Left lung (tissue), 10 donors: ENCODE data around the gene SCYGR5. TPM values are rescaled to one million over a fixed set of nuclear protein-coding genes. Genes with fewer than 3 reads are reported as not detected.
"Not testable (repeated sequence)": the region's sequence is repeated elsewhere in the genome, so short reads cannot be mapped to it uniquely, and the experiment has no call there.

ENCODE experiments used
- ATAC-seq: fragments of 200-7000 bp; cut with Tn5 transposase; one replicate; pipeline ENCODE4 v1.9.1; 2020; ENCODE audit warnings: moderate library complexity
- DNase-seq, 4 donors: peaks; one replicate each; pipeline ENCODE4 v3.0.0-alpha.2; 2013 to 2020
- H3K27ac ChIP-seq, 2 donors: fragments of 200-600 bp; sonication (generic) in 1 of 2; one replicate each; pipeline versions ENCODE4 v1.5.0 to v1.8.0; 2020 to 2021
- H3K27me3 ChIP-seq, 2 donors: fragments of 200-600 bp; sonication (generic) in 1 of 2; one replicate each; pipeline versions ENCODE4 v1.5.0 to v1.8.0; 2020 to 2021
- H3K36me3 ChIP-seq, 2 donors: fragments of 200-600 bp; sonication (generic) in 1 of 2; one replicate each; pipeline versions ENCODE4 v1.5.0 to v1.8.0; 2020 to 2021
- H3K4me1 ChIP-seq, 2 donors: fragments of 200-600 bp; one replicate each; pipeline ENCODE4 v1.8.0; 2021
- H3K4me3 ChIP-seq, 2 donors: fragments of 200-600 bp; sonication (generic) in 1 of 2; one replicate each; pipeline versions ENCODE4 v1.5.0 to v1.8.0; 2020 to 2021; ENCODE audit warnings: mild to moderate bottlenecking in 1 of 2
- H3K9me3 ChIP-seq, 2 donors: fragments of 200-600 bp; sonication (generic) in 1 of 2; one replicate each; pipeline versions ENCODE4 v1.5.0 to v1.8.0; 2020 to 2021
- CTCF ChIP-seq, 2 donors: fragments of 200-600 bp; sonication (generic) in 1 of 2; IDR thresholded peaks; one replicate each; pipeline versions ENCODE4 v1.5.0 to v1.8.0; 2021; ENCODE audit warnings: antibody characterized with exemption in 2 of 2
- intact Hi-C, 2 donors: fragments of 100-400 bp; cut with DNase I; formaldehyde crosslinking; loops; one replicate each; pipeline versions ENCODE4 v1.11.2 to v1.14.2; 2022
- polyA plus RNA-seq, 6 donors: library from polyadenylated mRNA; unstranded; fragments of 120-200 nt; gene quantifications; one replicate each; pipeline ENCODE4 v1.2.1, GENCODE V29; 2013; ENCODE audit not compliant: insufficient read length in 6 of 6
- total RNA-seq, 2 donors: library from RNA; stranded (reverse); fragmentation: NEBNext Ultra II Directional; extraction: Animal tissue kit (Norgen Biotek cat#: 25700); gene quantifications; one replicate each; pipeline ENCODE4 v1.2.1, GENCODE V29; 2021
- donor health status: DM: no; HTN: yes; CAD: no.
- donor health status: DM: no; HTN: no; CAD: no.

The SCYGR5 gene
- total and polyA plus RNA-seq, 8 donors, result not detected

- ATAC-seq, result peak; percentile 64
- DNase-seq, result peak in 1 of 4 donors; percentile 10
- no peaks in the 10 kb centered on the region for H3K4me1 ChIP-seq
- no peaks in the 10 kb centered on the region for H3K9me3 ChIP-seq
- no peaks in the 10 kb centered on the region for H3K27me3 ChIP-seq
- H3K4me3 ChIP-seq, result no peak overlapping the region
- H3K27ac ChIP-seq, result no peak overlapping the region
- intact Hi-C loops, result no loop called here
- TF ChIP-seq CTCF (IDR thresholded peaks at IDR 0.05), result no peak
- H3K36me3 ChIP-seq, result no peaks in the 10 kb centered on the region
Measured at GRCh38 chr2:227671170-227671905, 4.7 kb downstream of the SCYGR5 start.

GRCh38 chr2:227673620-227674019 lies 7.0 kb downstream of the SCYGR5 start:
- intact Hi-C loops, H3K36me3 ChIP-seq, H3K9me3 ChIP-seq, H3K27ac ChIP-seq, H3K27me3 ChIP-seq, H3K4me3 ChIP-seq, DNase-seq, ATAC-seq, H3K4me1 ChIP-seq: not testable (repeated sequence)

- no peaks in the 10 kb centered on the region for H3K27me3 ChIP-seq
- H3K9me3 ChIP-seq, result no peaks in the 10 kb centered on the region
- no peak overlapping the region for H3K27ac ChIP-seq
- no peak overlapping the region for H3K4me3 ChIP-seq
- TF ChIP-seq CTCF (IDR thresholded peaks at IDR 0.05), result no peak
- no peaks in the 10 kb centered on the region for H3K4me1 ChIP-seq
- no peak for ATAC-seq
- intact Hi-C loops, result no loop called here
- DNase-seq, result no peak
- H3K36me3 ChIP-seq, result no peaks in the 10 kb centered on the region
Measured at GRCh38 chr2:227674485-227674884, 7.9 kb downstream of the SCYGR5 start.

GRCh38 chr2:227677928-227678327 lies 11.3 kb downstream of the SCYGR5 start:
- Histone ChIP-seq H3K36me3 (no peaks in the 10 kb centered on the region), H3K9me3 (no peaks in the 10 kb centered on the region), H3K27me3 (no peaks in the 10 kb centered on the region), H3K4me3 (no peak overlapping the region), H3K4me1 (no peaks in the 10 kb centered on the region), H3K27ac (no peak overlapping the region)
- DNase-seq (no peak), ATAC-seq (no peak)
- TF ChIP-seq CTCF (IDR thresholded peaks at IDR 0.05), result no peak
- intact Hi-C loops, result no loop called here

- intact Hi-C loops, result no loop called here
- ATAC-seq, result peak; percentile 69
- Histone ChIP-seq H3K27me3 (no peaks in the 10 kb centered on the region), H3K4me1 (no peaks in the 10 kb centered on the region), H3K27ac (no peak overlapping the region), H3K36me3 (no peaks in the 10 kb centered on the region), H3K9me3 (no peaks in the 10 kb centered on the region), H3K4me3 (no peak overlapping the region)
- no peak for DNase-seq
- no peak for TF ChIP-seq CTCF (IDR thresholded peaks at IDR 0.05)
Measured at GRCh38 chr2:227684258-227684657, 17.7 kb downstream of the SCYGR5 start.

- Histone ChIP-seq H3K36me3 (no peaks in the 10 kb centered on the region), H3K27ac (no peak overlapping the region), H3K9me3 (no peaks in the 10 kb centered on the region), H3K4me1 (no peaks in the 10 kb centered on the region), H3K27me3 (no peaks in the 10 kb centered on the region), H3K4me3 (no peak overlapping the region)
- TF ChIP-seq CTCF (IDR thresholded peaks at IDR 0.05), result no peak
- intact Hi-C loops, result no loop called here
- DNase-seq (no peak), ATAC-seq (no peak)
Measured at GRCh38 chr2:227687189-227687588, 20.6 kb downstream of the SCYGR5 start.
